ENCODE results near the gene AOC1. TPM values are rescaled to one million over a fixed set of nuclear protein-coding genes. Genes with fewer than 3 reads are reported as not detected.

Gene AOC1
- polyA plus RNA-seq, 4 donors, result 72.7 to 325 (median 173) TPM

GRCh38 chr7:150857276-150858055, 5.1 kb downstream of the AOC1 start:
- 94 to 95% (median 95%) methylated on average over 37 to 43 of the region's 43 CpGs for WGBS, 3 donors

GRCh38 chr7:150858236-150859197, 6.2 kb downstream of the AOC1 start:
- no peak for DNase-seq
- Histone ChIP-seq H3K27me3 (ENCODE audit: control insufficient read depth in 3 of 3, insufficient read depth in 3 of 3, low read length in 3 of 3) (no peaks in the 10 kb centered on the region), H3K36me3 (ENCODE audit: control insufficient read depth in 3 of 3, insufficient read depth in 2 of 3, low read depth in 1 of 3, low read length in 3 of 3) (peaks cover 0 to 52% (median 10%) of the 10 kb centered on the region in 3 donors), H3K27ac (ENCODE audit: low read depth in 1 of 3, low read length in 2 of 3) (no peak overlapping the region), H3K9me3 (ENCODE audit: control insufficient read depth in 2 of 2, insufficient read depth in 1 of 2, low read depth in 1 of 2, low read length in 1 of 2) (peaks cover 0 to 5% of the 10 kb centered on the region in 2 donors), H3K4me1 (ENCODE audit: control insufficient read depth in 3 of 3, insufficient read depth in 2 of 3, low read depth in 1 of 3, low read length in 2 of 3) (peaks cover 0 to 7% (median 0%) of the 10 kb centered on the region in 3 donors), H3K4me3 (ENCODE audit: low read depth in 1 of 3, low read length in 3 of 3) (no peak overlapping the region)
- no peak for FAIRE-seq
- 84 to 93% (median 87%) methylated on average over 17 of the region's 18 CpGs for WGBS, 3 donors

More at GRCh38 chr7:150857276-150858055, 5.1 kb downstream of the AOC1 start:
- H3K27ac ChIP-seq (ENCODE audit: low read depth in 1 of 3, low read length in 2 of 3), result no peak overlapping the region
- H3K4me3 ChIP-seq (ENCODE audit: low read depth in 1 of 3, low read length in 3 of 3), result no peak overlapping the region
- no peaks in the 10 kb centered on the region for H3K9me3 ChIP-seq (ENCODE audit: control insufficient read depth in 2 of 2, insufficient read depth in 1 of 2, low read depth in 1 of 2, low read length in 1 of 2)
- peaks cover 0 to 52% (median 10%) of the 10 kb centered on the region in 3 donors for H3K36me3 ChIP-seq (ENCODE audit: control insufficient read depth in 3 of 3, insufficient read depth in 2 of 3, low read depth in 1 of 3, low read length in 3 of 3)
- no peaks in the 10 kb centered on the region for H3K27me3 ChIP-seq (ENCODE audit: control insufficient read depth in 3 of 3, insufficient read depth in 3 of 3, low read length in 3 of 3)
- FAIRE-seq (no peak), DNase-seq (no peak)
- H3K4me1 ChIP-seq (ENCODE audit: control insufficient read depth in 3 of 3, insufficient read depth in 2 of 3, low read depth in 1 of 3, low read length in 2 of 3), result peaks cover 0 to 7% (median 0%) of the 10 kb centered on the region in 3 donors

GRCh38 chr7:150860291-150860977, 8.1 kb downstream of the AOC1 start:
- Histone ChIP-seq H3K4me3 (ENCODE audit: low read depth in 1 of 3, low read length in 3 of 3) (no peak overlapping the region), H3K27me3 (ENCODE audit: control insufficient read depth in 3 of 3, insufficient read depth in 3 of 3, low read length in 3 of 3) (no peaks in the 10 kb centered on the region), H3K36me3 (ENCODE audit: control insufficient read depth in 3 of 3, insufficient read depth in 2 of 3, low read depth in 1 of 3, low read length in 3 of 3) (peaks cover 0 to 50% (median 10%) of the 10 kb centered on the region in 3 donors), H3K27ac (ENCODE audit: low read depth in 1 of 3, low read length in 2 of 3) (no peak overlapping the region), H3K9me3 (ENCODE audit: control insufficient read depth in 2 of 2, insufficient read depth in 1 of 2, low read depth in 1 of 2, low read length in 1 of 2) (peaks cover 0 to 5% of the 10 kb centered on the region in 2 donors), H3K4me1 (ENCODE audit: control insufficient read depth in 3 of 3, insufficient read depth in 2 of 3, low read depth in 1 of 3, low read length in 2 of 3) (peaks cover 0 to 2% (median 0%) of the 10 kb centered on the region in 3 donors)
- no peak for DNase-seq
- no peak for FAIRE-seq
- WGBS, 3 donors, result 74 to 82% (median 75%) methylated on average over 14 of the region's 14 CpGs

- H3K9me3 ChIP-seq (ENCODE audit: control insufficient read depth in 2 of 2, insufficient read depth in 1 of 2, low read depth in 1 of 2, low read length in 1 of 2), result peaks cover 0 to 5% of the 10 kb centered on the region in 2 donors
- no peak for DNase-seq
- H3K27me3 ChIP-seq (ENCODE audit: control insufficient read depth in 3 of 3, insufficient read depth in 3 of 3, low read length in 3 of 3), result no peaks in the 10 kb centered on the region
- no peaks in the 10 kb centered on the region for H3K4me1 ChIP-seq (ENCODE audit: control insufficient read depth in 3 of 3, insufficient read depth in 2 of 3, low read depth in 1 of 3, low read length in 2 of 3)
- FAIRE-seq, result no peak
- no peak overlapping the region for H3K27ac ChIP-seq (ENCODE audit: low read depth in 1 of 3, low read length in 2 of 3)
- WGBS, 3 donors, result 81 to 94% (median 82%) methylated on average over 9 of the region's 9 CpGs
- peaks cover 0 to 49% (median 10%) of the 10 kb centered on the region in 3 donors for H3K36me3 ChIP-seq (ENCODE audit: control insufficient read depth in 3 of 3, insufficient read depth in 2 of 3, low read depth in 1 of 3, low read length in 3 of 3)
- H3K4me3 ChIP-seq (ENCODE audit: low read depth in 1 of 3, low read length in 3 of 3), result no peak overlapping the region
These were observed 8.6 kb downstream of the AOC1 start for GRCh38 chr7:150860978-150861295.

- no peaks in the 10 kb centered on the region for H3K4me1 ChIP-seq (ENCODE audit: control insufficient read depth in 3 of 3, insufficient read depth in 2 of 3, low read depth in 1 of 3, low read length in 2 of 3)
- H3K9me3 ChIP-seq (ENCODE audit: control insufficient read depth in 2 of 2, insufficient read depth in 1 of 2, low read depth in 1 of 2, low read length in 1 of 2), result peaks cover 0 to 9% of the 10 kb centered on the region in 2 donors
- H3K27ac ChIP-seq (ENCODE audit: low read depth in 1 of 3, low read length in 2 of 3), result no peak overlapping the region
- peaks cover 0 to 36% (median 6%) of the 10 kb centered on the region in 3 donors for H3K36me3 ChIP-seq (ENCODE audit: control insufficient read depth in 3 of 3, insufficient read depth in 2 of 3, low read depth in 1 of 3, low read length in 3 of 3)
- no peaks in the 10 kb centered on the region for H3K27me3 ChIP-seq (ENCODE audit: control insufficient read depth in 3 of 3, insufficient read depth in 3 of 3, low read length in 3 of 3)
- 81 to 91% (median 85%) methylated on average over 6 of the region's 6 CpGs for WGBS, 3 donors
- no peak for DNase-seq
- FAIRE-seq, result no peak
- H3K4me3 ChIP-seq (ENCODE audit: low read depth in 1 of 3, low read length in 3 of 3), result no peak overlapping the region
These were observed 10.0 kb downstream of the AOC1 start for GRCh38 chr7:150862356-150862755.

- DNase-seq, result no peak
- no peak for FAIRE-seq
- 86 to 92% (median 91%) methylated on average over 6 of the region's 6 CpGs for WGBS, 3 donors
- no peak overlapping the region for H3K27ac ChIP-seq (ENCODE audit: low read depth in 1 of 3, low read length in 2 of 3)
- H3K4me3 ChIP-seq (ENCODE audit: low read depth in 1 of 3, low read length in 3 of 3), result no peak overlapping the region
- peaks cover 0 to 20% (median under 1%) of the 10 kb centered on the region in 3 donors for H3K36me3 ChIP-seq (ENCODE audit: control insufficient read depth in 3 of 3, insufficient read depth in 2 of 3, low read depth in 1 of 3, low read length in 3 of 3)
- no peaks in the 10 kb centered on the region for H3K27me3 ChIP-seq (ENCODE audit: control insufficient read depth in 3 of 3, insufficient read depth in 3 of 3, low read length in 3 of 3)
- peaks cover 0 to 9% of the 10 kb centered on the region in 2 donors for H3K9me3 ChIP-seq (ENCODE audit: control insufficient read depth in 2 of 2, insufficient read depth in 1 of 2, low read depth in 1 of 2, low read length in 1 of 2)
- no peaks in the 10 kb centered on the region for H3K4me1 ChIP-seq (ENCODE audit: control insufficient read depth in 3 of 3, insufficient read depth in 2 of 3, low read depth in 1 of 3, low read length in 2 of 3)
These were observed 11.6 kb downstream of the AOC1 start for GRCh38 chr7:150863946-150864345.

- FAIRE-seq, result no peak
- WGBS, 3 donors, result 84 to 92% (median 89%) methylated on average over 4 of the region's 4 CpGs
- H3K27ac ChIP-seq (ENCODE audit: low read depth in 1 of 3, low read length in 2 of 3), result no peak overlapping the region
These were observed 14.7 kb downstream of the AOC1 start for GRCh38 chr7:150866932-150867564.

More at GRCh38 chr7:150866932-150867564, 14.7 kb downstream of the AOC1 start:
- Histone ChIP-seq H3K36me3 (ENCODE audit: control insufficient read depth in 3 of 3, insufficient read depth in 2 of 3, low read depth in 1 of 3, low read length in 3 of 3) (no peaks in the 10 kb centered on the region), H3K27me3 (ENCODE audit: control insufficient read depth in 3 of 3, insufficient read depth in 3 of 3, low read length in 3 of 3) (no peaks in the 10 kb centered on the region), H3K9me3 (ENCODE audit: control insufficient read depth in 2 of 2, insufficient read depth in 1 of 2, low read depth in 1 of 2, low read length in 1 of 2) (peaks cover 0 to 9% of the 10 kb centered on the region in 2 donors), H3K4me3 (ENCODE audit: low read depth in 1 of 3, low read length in 3 of 3) (no peak overlapping the region), H3K4me1 (ENCODE audit: control insufficient read depth in 3 of 3, insufficient read depth in 2 of 3, low read depth in 1 of 3, low read length in 2 of 3) (no peaks in the 10 kb centered on the region)
- DNase-seq, result no peak
